CD4-positive, alpha-beta T cell treated with Interleukin-4 for 1 hour (primary cell): ENCODE data around the gene OR51E2.

ENCODE experiments used
- DNase-seq, 2 donors: peaks; one replicate each; pipeline ENCODE4 v3.0.0-alpha.2; 2020 to 2022

Gene OR51E2

GRCh38 chr11:4662876-4663275, 34.8 kb downstream of the OR51E2 start:
- no peak for DNase-seq

GRCh38 chr11:4658629-4659445, 38.8 kb downstream of the OR51E2 start:
- no peak for DNase-seq

GRCh38 chr11:4654635-4655369, 42.9 kb downstream of the OR51E2 start:
- no peak for DNase-seq

DNA sequence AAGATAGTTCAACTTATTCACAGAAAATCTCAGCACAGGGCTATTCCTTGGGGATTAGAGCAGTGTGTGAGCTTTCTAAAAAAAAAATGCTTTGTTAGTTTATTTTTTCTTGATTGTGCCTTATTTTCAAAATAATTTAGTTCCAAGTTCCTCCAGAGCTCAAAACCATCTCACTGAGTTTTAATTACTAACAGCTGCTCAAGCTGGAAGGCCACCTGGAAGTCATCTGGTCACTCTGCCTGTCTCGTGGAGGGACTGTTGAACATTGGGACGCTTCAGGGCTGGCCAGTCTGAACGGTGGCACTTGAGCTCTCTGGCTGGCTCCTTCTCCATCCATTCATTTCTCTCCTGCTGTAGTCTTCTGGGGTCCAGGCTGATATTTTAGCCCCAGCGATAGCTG, 49.9 kb downstream of the OR51E2 start:
- DNase-seq: no peak

GRCh38 chr11:4645974-4646373, 51.7 kb downstream of the OR51E2 start:
- no peak for DNase-seq

GRCh38 chr11:4644233-4644632, 53.4 kb downstream of the OR51E2 start:
- no peak for DNase-seq

DNA sequence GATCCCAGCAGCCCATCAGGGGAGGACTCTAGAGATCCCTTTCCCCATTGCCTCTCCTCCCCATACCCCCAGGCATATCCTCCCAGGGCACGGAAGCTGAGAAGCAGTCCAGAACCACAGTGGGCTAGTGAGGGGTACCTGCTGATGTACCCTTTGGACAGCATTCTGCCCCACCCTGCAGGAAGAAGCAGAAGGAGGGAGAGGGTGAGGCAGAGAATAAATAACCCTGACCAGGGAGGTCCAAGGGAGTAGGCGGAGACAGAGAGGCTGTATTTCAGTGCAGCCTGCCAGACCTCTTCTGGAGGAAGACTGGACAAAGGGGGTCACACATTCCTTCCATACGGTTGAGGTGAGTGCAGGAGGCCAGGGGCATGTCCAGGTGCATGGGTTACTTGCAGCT, 54.0 kb downstream of the OR51E2 start, which contains the start of gene OR51E1:
Gene OR51E1, plus strand, starts transcription at position 301 of the 400 bp plus-strand sequence. CDS start 8,545 bp downstream, outside the sequence.
- DNase-seq: no peak

- DNase-seq: no peak
Measured at GRCh38 chr11:4643076-4643475, 54.6 kb downstream of the OR51E2 start.

GRCh38 chr11:4642043-4642442, 55.6 kb downstream of the OR51E2 start:
- no peak for DNase-seq

DNA sequence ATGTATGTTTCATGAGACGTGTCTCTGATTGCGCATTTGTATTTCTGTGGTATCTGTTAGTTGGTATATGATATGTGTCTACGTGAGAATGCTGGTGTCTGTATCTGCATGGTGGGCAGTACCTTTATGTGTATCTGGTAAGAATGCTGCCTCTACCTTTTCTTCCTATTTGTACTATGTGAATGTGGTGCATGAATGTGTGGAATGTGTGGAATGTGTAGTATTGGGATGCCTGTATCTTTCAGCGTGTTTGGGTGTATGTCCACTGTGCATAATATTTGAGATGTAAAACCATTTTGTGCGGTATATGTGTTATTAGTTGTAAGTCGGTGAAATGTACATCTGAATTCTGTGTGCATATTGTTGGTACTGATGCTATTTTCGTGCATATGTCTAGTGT, 56.2 kb downstream of the OR51E2 start:
- no peak for DNase-seq

- no peak for DNase-seq
Measured at GRCh38 chr11:4639931-4640330, 57.7 kb downstream of the OR51E2 start.

GRCh38 chr11:4637662-4638047, 60.0 kb downstream of the OR51E2 start:
- no peak for DNase-seq

- peak; percentile 58 for DNase-seq
Measured at GRCh38 chr11:4636962-4637661, 60.5 kb downstream of the OR51E2 start, which contains the start of gene OR51D1. Gene OR51D1, plus strand, starts transcription at chr11:4637477. Its CDS starts 2,314 bp downstream, at chr11:4639791.

GRCh38 chr11:4636136-4636535, 61.5 kb downstream of the OR51E2 start:
- DNase-seq: no peak
